H1 (cell line): ENCODE results near the gene ARG2. TPM values are rescaled to one million over a fixed set of nuclear protein-coding genes. Genes with fewer than 3 reads are reported as not detected.

Experiments
- ATF3 ChIP-seq: IDR thresholded peaks from 2 replicates; pipeline ENCODE4 v1.6.1; 2011; ENCODE audit warnings: low read depth, mild to moderate bottlenecking, low read length; ENCODE audit not compliant: insufficient read depth
- CHD7 ChIP-seq: fragments of 300-600 bp; sonication (generic); IDR thresholded peaks from 2 replicates; pipeline ENCODE4 v1.7.1; 2012; ENCODE audit warnings: low read length, moderate library complexity, mild to moderate bottlenecking, inconsistent platforms; ENCODE audit not compliant: insufficient replicate concordance
- CTCF ChIP-seq, 3 experiments: IDR thresholded peaks; 1 replicate in 2 of 3; 2 replicates in 1 of 3; pipeline versions ENCODE4 v1.5.1 to v1.6.1; 2011; ENCODE audit warnings: low read length in 3 of 3, mild to moderate bottlenecking in 3 of 3, inconsistent platforms in 2 of 3, low read depth in 1 of 3, moderate library complexity in 1 of 3; ENCODE audit not compliant: insufficient read depth in 1 of 3; ENCODE audit errors: control extremely low read depth in 1 of 3
- NANOG ChIP-seq: IDR thresholded peaks from 2 replicates; pipeline ENCODE4 v1.6.1; 2011; ENCODE audit warnings: low read length, low read depth, mild to moderate bottlenecking, inconsistent platforms; ENCODE audit not compliant: insufficient read depth, poor library complexity, severe bottlenecking
- SIX5 ChIP-seq: IDR thresholded peaks from 2 replicates; pipeline ENCODE4 v1.6.1; 2011; ENCODE audit warnings: mild to moderate bottlenecking, low read depth, low read length
- polyA plus RNA-seq, 7 experiments: library from polyadenylated mRNA; depleted of rRNA in 3 of 7; stranded (reverse) in 5 of 7; unstranded in 2 of 7; fragments of >200 nt in 5 of 7; fragments of 200-250 nt in 2 of 7; gene quantifications; 1 replicate in 5 of 7; 2 replicates in 1 of 7; 4 replicates in 1 of 7; pipeline versions ENCODE4 v1.2.1 to v1.2.3, GENCODE V29; 2011 to 2013; ENCODE audit warnings: missing spikeins in 2 of 7, mixed read lengths in 2 of 7
- total RNA-seq: library from RNA; stranded (reverse); fragmentation: NEBNext Ultra II Directional; extraction: Animal tissue kit (Norgen Biotek cat#: 25700); gene quantifications from 2 replicates; pipeline ENCODE4 v1.2.1, GENCODE V29; 2021

Gene ARG2
- total and polyA plus RNA-seq, 2 of the 8 experiments (the other 6 are each of a cell fraction or from before 2014, with no cell fraction given), result 49.9 to 59.1 TPM

- TF ChIP-seq NANOG (peak; percentile 1), ATF3 (no peak), CTCF (IDR thresholded peaks at IDR 0.05; ENCODE audit: control extremely low read depth in 1 of 3, insufficient read depth in 1 of 3, low read depth in 1 of 3, low read length in 3 of 3) (peak; percentile 53 to 97 (median 66)), SIX5 (no peak), CHD7 (no peak)
Measured at GRCh38 chr14:67599698-67600561, 19.8 kb upstream of the ARG2 start, which contains the start of gene PIGH (continued).
